ENCODE results near the gene COX4I2.

COX4I2 gene

DNA sequence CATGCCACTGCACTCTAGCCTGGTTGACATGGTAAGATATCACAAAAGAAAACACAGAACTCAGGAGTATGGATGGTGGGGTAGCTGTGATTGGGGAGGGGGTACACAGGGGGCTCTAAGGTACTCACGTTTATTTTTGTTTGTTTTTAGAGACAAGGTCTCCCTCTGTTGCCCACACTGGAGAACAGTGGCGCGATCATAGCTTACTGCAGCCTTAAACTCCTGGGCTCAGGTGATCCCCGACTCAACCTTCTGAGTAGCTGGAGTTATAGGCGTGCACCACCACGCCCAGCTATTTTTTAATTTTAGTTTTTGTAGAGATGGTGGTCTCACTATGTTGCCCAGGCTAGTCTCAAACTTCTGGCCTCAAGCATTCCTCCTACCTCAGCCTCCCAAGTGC is 55.7 kb downstream of the COX4I2 start:
- TF ChIP-seq CTCF (IDR thresholded peaks at IDR 0.05; ENCODE audit: insufficient read depth, missing control alignments): no peak
- no peak for FAIRE-seq
- DNase-seq (ENCODE audit: insufficient read length, low spot score): no peak

GRCh38 chr20:31693987-31694661 is 56.4 kb downstream of the COX4I2 start:
- FAIRE-seq (peak; percentile 71), DNase-seq (ENCODE audit: insufficient read length, low spot score) (peak; percentile 40)
- no peak for TF ChIP-seq CTCF (IDR thresholded peaks at IDR 0.05; ENCODE audit: insufficient read depth, missing control alignments)
